ENCODE results near the gene TNP2.

GRCh38 chr16:11233727-11234376, 35.3 kb downstream of the TNP2 start:
- TF ChIP-seq CTCF (IDR thresholded peaks at IDR 0.05; ENCODE audit: low read length) (no peak), EZH2 (IDR thresholded peaks at IDR 0.05; ENCODE audit: borderline replicate concordance, low read length) (no peak)
